HG03108 (cell line): ENCODE results near the gene TSEN34.
"Not testable (repeated sequence)": the region's sequence is repeated elsewhere in the genome, so short reads cannot be mapped to it uniquely, and the experiment has no call there.

ENCODE experiments used
- ATAC-seq: cut with Tn5 transposase; IDR thresholded peaks from one replicate; pipeline ENCODE4 v1.9.1; 2021; ENCODE audit warnings: moderate library complexity; ENCODE audit not compliant: unreplicated experiment

TSEN34 gene

GRCh38 chr19:54229146-54229545, 38.0 kb downstream of the TSEN34 start:
- no peak for ATAC-seq

GRCh38 chr19:54230031-54230430, 38.9 kb downstream of the TSEN34 start:
- no peak for ATAC-seq

GRCh38 chr19:54231077-54231931, 40.2 kb downstream of the TSEN34 start:
- no peak for ATAC-seq

GRCh38 chr19:54233941-54234340, 42.8 kb downstream of the TSEN34 start:
- ATAC-seq, result no peak

GRCh38 chr19:54239491-54240371, 48.6 kb downstream of the TSEN34 start:
- not testable (repeated sequence) for ATAC-seq

- ATAC-seq, result not testable (repeated sequence)
Measured at GRCh38 chr19:54240372-54241336, 49.5 kb downstream of the TSEN34 start.

- ATAC-seq, result not testable (repeated sequence)
Measured at GRCh38 chr19:54242234-54242633, 51.1 kb downstream of the TSEN34 start.

- not testable (repeated sequence) for ATAC-seq
Measured at GRCh38 chr19:54242646-54243045, 51.5 kb downstream of the TSEN34 start, which contains the start of gene LILRA6. Gene LILRA6 (minus strand): TSS chr19:54242790.

GRCh38 chr19:54243809-54244208, 52.7 kb downstream of the TSEN34 start:
- ATAC-seq, result not testable (repeated sequence)
